GM19023 (cell line): ENCODE data around the gene F8.
"Not testable (repeated sequence)": the region's sequence is repeated elsewhere in the genome, so short reads cannot be mapped to it uniquely, and the experiment has no call there.

Source experiments
- ATAC-seq: cut with Tn5 transposase; IDR thresholded peaks from one replicate; pipeline ENCODE4 v1.9.1; 2021; ENCODE audit warnings: mild to moderate bottlenecking, moderate library complexity; ENCODE audit not compliant: unreplicated experiment

Gene F8

GRCh38 chrX:154987940-154988339, 34.6 kb downstream of the F8 start:
- no peak for ATAC-seq

DNA sequence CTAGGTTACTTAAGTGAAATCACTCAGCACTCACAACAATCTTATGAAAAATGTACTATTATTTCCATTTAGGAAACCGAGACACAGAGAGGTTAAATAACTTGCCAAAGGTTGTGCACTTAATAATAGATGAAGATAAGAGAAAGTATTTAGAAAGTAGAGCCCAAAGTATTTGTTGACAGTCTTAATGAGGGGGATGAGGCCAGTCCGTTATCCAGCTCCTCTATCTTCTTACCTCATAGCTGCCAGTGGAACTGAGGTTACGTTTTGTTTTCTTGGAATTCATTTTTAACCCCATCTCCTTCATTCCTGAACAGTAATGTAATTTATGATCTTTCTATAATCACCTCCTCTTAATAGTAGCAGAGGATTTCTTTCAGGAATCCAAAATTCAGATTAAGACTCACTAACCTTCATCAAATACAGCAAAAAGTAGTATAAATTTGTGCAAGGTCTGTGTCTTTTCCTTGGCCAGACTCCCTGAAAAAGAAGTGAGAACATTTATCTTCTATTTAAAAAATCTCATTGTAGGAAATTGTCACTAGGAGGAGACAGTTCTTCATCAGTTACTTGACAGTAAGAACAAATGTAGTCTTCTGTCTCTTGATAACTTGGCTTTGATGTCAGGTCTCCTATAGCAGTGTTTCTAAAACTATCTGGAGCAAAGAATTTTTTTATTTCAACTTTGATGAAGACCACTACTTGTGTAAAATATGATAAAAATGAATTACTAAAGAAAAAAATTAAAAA, 35.5 kb downstream of the F8 start:
- no peak for ATAC-seq

DNA sequence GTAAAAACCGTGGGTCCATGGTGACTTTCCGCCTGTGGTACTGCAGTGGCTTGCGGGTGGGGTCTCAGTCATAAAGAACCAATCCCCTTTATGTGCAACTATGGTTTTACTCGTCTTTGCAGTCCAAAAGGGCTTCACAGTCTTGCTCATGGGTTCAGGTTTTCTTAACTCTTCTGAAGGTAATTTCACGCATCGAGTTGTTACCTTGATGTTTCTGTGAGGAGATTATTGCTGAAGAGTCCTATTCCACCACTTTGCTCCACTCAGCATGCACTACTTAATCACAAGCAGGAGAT, 41.5 kb downstream of the F8 start:
- peak; percentile 31 for ATAC-seq

DNA sequence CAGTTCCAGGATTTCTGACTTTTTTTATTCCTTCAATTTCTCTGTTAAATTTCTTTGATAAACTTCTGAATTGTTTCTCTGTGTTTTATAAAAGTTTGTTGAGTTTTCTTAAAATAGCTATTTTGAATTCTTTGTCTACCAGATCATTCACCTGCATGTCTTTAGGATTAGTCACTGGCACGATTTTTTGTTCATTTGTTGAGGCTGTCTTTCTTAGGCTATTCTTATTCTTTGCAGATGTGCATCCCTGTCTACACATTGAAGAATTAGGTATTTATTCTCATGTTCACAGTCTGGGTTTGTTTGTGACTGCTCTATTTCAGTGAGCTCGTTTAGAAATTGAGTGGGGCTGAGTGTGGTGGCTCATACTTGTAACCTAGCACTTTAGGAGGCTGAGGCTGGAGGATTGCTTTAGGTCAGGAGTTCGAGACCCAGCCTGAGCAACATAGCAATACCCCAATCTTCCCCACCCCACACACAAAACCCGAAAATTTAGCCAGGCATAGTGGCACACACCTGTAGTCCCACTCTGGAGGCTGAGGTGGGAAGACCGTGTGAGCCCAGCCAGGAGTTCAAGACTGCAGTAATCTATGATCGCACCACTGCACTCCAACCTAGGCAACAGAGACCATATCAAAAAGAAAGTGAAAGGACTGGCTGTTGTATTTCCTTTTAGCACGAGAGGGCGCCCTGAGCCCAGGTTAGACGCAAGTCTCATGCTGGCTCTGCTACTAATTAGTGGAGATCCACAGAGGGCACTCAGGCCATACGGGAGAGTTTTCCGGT, 42.0 kb downstream of the F8 start:
- ATAC-seq, result peak; percentile 99

- ATAC-seq, result no peak
Measured at GRCh38 chrX:154979629-154980028, 42.9 kb downstream of the F8 start.

DNA sequence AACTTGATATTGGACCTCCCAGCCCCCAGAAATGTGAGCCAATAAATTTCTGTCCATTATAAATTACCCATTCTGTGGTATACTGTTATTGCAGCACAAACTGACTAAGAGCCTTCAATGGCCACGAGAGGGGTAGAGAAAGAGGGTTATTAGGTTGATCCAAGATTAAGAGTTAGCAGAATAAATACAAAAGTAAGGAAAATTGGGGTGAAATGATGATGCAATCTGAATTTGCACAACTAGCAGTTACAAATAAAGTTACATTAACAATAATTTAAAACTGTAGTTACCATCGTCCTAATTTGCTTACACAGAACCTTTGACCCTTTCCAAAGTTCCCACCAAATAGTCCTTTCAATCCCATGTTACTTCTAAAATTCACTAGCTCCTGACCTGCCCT, 54.2 kb downstream of the F8 start:
- ATAC-seq, result no peak

DNA sequence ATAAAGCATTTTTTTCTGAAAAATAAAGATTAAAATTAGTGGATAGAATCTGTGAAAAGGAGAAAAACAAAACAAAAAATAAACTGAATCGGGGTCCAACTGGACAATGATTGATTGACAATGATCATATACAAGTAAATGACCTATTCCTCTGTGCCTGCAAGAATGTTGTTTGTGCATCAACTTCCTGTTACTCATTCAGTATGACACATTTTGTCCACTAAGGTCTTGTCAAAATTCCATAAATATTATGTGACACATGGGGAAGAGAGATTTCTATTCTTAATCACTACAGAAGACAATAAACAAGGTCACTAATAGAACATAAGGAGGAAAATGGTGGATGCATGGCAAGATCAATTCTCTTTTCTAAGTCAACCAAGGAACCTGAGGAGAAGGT, 54.9 kb downstream of the F8 start:
- ATAC-seq, result no peak

DNA sequence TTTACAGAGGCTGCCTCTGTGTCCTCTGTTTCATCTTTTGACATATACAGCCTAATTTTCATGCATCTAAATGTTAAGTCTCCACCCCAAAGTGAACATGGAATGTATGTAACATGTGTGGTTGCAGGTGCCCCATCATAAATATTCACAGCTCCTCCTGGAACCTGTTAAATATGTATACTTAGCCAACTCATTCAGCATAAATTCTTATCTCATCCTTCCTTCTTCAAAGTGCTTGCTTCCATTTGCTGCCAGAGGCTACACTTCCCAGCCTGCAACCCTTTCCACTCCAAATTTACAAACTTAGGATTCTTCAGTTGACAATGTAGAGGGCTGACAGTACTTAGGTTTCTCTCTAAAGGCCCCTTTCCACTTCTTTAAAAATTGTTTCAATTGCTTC, 60.6 kb downstream of the F8 start:
- no peak for ATAC-seq

GRCh38 chrX:154955799-154956198, 66.7 kb downstream of the F8 start:
- ATAC-seq, result not testable (repeated sequence)

GRCh38 chrX:154939265-154939664, 83.3 kb downstream of the F8 start:
- not testable (repeated sequence) for ATAC-seq

DNA sequence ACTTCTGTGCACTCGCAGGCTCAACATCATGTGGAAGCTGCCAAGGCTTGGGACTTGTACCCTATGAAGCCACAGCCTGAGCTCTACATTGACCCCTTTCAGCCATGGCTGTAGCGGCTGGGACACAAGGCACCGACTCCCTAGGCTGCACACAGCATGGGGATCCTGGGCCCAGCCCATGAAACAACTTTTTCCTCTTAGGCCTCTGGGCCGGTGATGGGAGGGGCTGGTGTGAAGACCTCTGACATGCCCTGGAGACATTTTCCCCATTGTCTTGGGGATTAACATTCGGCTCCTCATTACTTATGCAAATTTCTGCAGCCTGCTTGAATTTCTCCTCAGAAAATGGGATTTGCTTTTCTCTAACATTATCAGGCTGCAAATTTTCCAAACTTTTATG, 97.8 kb downstream of the F8 start:
- not testable (repeated sequence) for ATAC-seq

DNA sequence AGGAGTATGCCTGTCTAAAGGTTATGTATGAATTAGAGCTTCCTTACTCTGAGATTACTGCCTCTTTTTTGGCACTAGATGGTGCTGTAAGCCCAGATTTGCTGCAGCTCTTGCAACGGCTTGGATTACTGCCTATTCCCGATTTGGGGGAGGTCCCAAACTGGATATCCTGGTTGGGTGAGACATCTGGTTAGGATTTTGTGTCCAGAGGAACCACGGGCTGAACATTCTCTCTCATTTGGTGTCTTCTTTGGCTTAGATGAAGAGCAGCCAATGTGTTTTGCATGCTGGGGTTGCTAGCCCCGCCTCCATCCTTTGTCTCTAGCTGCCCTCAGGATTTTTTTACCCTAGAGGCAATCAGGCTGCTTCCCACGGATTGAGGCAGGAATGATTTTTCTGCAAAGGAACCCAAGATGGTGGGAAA, 104.5 kb downstream of the F8 start:
- peak; percentile 70 for ATAC-seq

DNA sequence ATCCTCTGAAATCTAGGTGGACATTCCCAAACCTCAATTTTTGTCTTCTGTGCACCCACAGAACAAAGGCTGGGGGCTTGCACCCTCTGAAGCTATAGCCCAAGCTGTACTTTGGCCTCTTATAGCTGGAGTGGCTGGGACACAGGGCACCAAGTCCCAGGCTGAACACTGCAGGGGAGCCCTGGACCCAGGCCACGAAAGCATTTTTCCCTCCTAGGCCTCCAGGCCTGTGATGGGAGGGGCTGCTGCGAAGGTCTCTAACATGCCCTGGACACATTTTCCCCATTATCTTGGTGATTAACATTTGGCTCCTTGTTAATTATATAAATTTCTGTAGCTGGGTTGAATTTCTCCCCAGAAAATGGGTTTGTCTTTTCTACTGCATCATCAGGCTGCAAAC, 108.5 kb downstream of the F8 start:
- ATAC-seq, result no peak

- ATAC-seq, result not testable (repeated sequence)
Measured at GRCh38 chrX:154910528-154910927, 112.0 kb downstream of the F8 start.

DNA sequence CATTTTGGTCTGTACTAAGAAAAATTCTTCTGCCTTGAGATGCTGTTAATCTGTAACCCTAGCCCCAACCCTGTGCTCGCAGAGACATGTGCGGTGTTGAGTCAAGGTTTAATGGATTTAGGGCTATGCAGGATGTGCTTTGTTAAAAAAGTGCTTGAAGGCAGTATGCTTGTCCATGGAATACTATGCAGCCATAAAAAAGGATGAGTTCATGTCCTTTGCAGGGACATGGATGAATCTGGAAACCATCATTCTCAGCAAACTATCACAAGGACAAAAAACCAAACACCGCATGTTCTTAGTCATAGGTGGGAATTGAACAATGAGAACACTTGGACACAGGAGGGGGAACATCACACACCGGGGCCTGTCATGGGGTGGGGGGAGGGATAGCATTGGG, 112.5 kb downstream of the F8 start:
- ATAC-seq, result not testable (repeated sequence)

GRCh38 chrX:154908821-154909220, 113.7 kb downstream of the F8 start:
- ATAC-seq, result no peak

DNA sequence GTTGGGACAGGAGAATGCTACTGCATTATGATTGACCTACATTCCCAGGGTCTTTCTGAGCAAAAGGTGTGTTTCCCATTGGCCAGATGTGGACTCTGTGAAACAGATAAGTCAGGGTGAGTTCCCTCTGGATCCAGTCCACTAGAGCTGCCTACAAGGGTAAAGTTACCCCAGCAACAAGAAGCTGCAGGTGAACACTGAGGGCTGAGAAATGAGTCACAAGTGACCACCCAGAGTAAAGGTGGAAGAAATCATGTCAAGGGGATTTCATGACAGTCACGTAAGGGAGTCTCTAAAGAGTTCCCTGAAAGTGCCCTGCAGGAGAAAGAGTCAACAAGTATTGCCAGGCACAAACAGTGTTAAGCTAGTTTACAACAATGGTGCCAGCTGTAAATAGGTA, 120.1 kb downstream of the F8 start:
- ATAC-seq, result no peak

DNA sequence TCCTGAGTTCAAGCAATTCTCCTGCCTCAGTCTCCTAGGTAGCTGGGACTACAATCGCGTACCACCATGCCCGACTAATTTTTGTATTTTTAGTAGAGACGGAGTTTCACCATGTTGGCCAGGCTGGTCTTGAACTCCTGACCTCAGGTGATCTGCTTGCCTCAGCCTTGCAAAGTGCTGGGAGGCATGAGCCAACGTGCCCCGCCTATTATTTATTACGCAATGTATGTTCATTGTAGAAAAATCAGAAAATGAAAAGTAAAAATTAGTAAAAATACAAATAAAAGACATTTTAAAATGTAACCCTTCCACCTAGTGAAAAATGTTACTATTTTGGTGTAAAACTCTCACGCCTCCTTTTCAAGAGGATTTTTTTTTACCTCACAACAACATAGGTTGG, 122.2 kb downstream of the F8 start:
- no peak for ATAC-seq

GRCh38 chrX:154892296-154892695, 130.2 kb downstream of the F8 start:
- no peak for ATAC-seq

GRCh38 chrX:154890990-154891639, 131.4 kb downstream of the F8 start:
- no peak for ATAC-seq

GRCh38 chrX:154886789-154887221, 135.7 kb downstream of the F8 start:
- peak; percentile 53 for ATAC-seq
